Ovary (tissue), 3 donors: ENCODE measurements around the gene MUC5AC.

Source experiments
- CTCF ChIP-seq, 3 donors: fragments of 450-650 bp in 2 of 3; fragments of 200-600 bp in 1 of 3; IDR thresholded peaks; one replicate each; pipeline versions ENCODE4 v1.5.1 to v1.8.0; 2016 to 2022; ENCODE audit warnings: antibody characterized with exemption in 3 of 3, mild to moderate bottlenecking in 1 of 3
- EP300 ChIP-seq: sonication (generic); formaldehyde crosslinking; IDR thresholded peaks from one replicate; pipeline ENCODE4 v1.6.1; 2017; ENCODE audit warnings: antibody characterized with exemption
- POLR2A ChIP-seq: fragments of 450-650 bp; IDR thresholded peaks from one replicate; pipeline ENCODE4 v1.6.1; 2017; ENCODE audit warnings: antibody characterized with exemption, mild to moderate bottlenecking, moderate library complexity
- donor health status: DM: no; HTN: no; CAD: no.

DNA sequence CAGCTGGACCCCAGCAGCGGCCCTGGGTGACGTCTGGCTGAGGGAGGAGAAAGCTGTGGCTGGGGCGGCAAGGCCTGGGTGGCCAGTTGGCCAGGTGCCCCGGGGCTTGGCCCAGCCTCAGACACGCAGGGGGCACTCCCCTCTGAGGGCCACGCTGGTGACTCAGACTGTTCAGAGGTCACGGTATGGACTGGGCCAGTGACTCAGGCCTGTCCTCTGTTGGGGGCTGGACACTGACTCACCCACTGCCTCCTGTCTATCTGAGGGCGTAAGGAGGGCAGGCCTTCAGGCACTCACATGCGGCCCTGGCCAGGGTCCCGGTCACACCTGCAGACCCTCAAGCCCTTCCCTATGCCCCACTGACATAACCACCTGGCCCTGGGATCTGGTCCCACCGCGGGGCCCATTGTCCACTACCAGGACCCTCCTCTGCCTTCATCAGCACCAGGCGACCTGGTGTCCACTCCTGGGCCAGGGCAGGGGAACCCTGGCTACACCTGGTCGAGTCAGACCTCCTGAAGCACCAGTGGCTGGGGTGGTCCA is 3.7 kb upstream of the MUC5AC start:
- no peak for TF ChIP-seq POLR2A
- TF ChIP-seq CTCF (IDR thresholded peaks at IDR 0.05) = no peak
- no peak for TF ChIP-seq EP300
